Activated CD4-positive, alpha-beta T cell treated with anti-CD3 and anti-CD28 coated beads, Interleukin-2, amount 50 U/mL, for 1 hour (primary cell): ENCODE data around the gene DNAJC15.
"Not testable (repeated sequence)": the region's sequence is repeated elsewhere in the genome, so short reads cannot be mapped to it uniquely, and the experiment has no call there.

Source experiments
- DNase-seq: peaks from one replicate; pipeline ENCODE4 v3.0.0-alpha.2; 2020

Gene DNAJC15

GRCh38 chr13:43023289-43023963 lies at the start of gene DNAJC15:
DNAJC15 (plus strand) TSS chr13:43023586; CDS start chr13:43023627, 41 bp downstream.
- peak; percentile 49 for DNase-seq

GRCh38 chr13:42976066-42976465 lies 47.3 kb upstream of the DNAJC15 start:
- DNase-seq, result no peak

- DNase-seq, result no peak
Observed at GRCh38 chr13:42977219-42977659, 46.1 kb upstream of the DNAJC15 start.

- DNase-seq, result no peak
Observed at GRCh38 chr13:42981317-42981716, 42.1 kb upstream of the DNAJC15 start.

GRCh38 chr13:42981853-42982252 lies 41.5 kb upstream of the DNAJC15 start:
- DNase-seq, result no peak

- DNase-seq, result no peak
Observed at GRCh38 chr13:42984026-42984425, 39.4 kb upstream of the DNAJC15 start.

GRCh38 chr13:42984691-42985090 lies 38.7 kb upstream of the DNAJC15 start:
- no peak for DNase-seq

GRCh38 chr13:42985312-42986175 lies 37.8 kb upstream of the DNAJC15 start:
- no peak for DNase-seq

GRCh38 chr13:42986176-42986574 lies 37.2 kb upstream of the DNAJC15 start:
- no peak for DNase-seq

GRCh38 chr13:42990291-42991232 lies 32.8 kb upstream of the DNAJC15 start:
- DNase-seq, result no peak

- DNase-seq, result not testable (repeated sequence)
Observed at GRCh38 chr13:42991233-42991897, 32.0 kb upstream of the DNAJC15 start.

- peak; percentile 62 for DNase-seq
Observed at GRCh38 chr13:42991898-42992763, 31.3 kb upstream of the DNAJC15 start, which contains the start of gene EPSTI1. EPSTI1 (minus strand) TSS chr13:42992241; CDS start chr13:42992165, 76 bp downstream.

- no peak for DNase-seq
Observed at GRCh38 chr13:42992764-42993122, 30.6 kb upstream of the DNAJC15 start.

GRCh38 chr13:42994878-42995277 lies 28.5 kb upstream of the DNAJC15 start:
- DNase-seq, result no peak

- no peak for DNase-seq
Observed at GRCh38 chr13:42996584-42996983, 26.8 kb upstream of the DNAJC15 start.

GRCh38 chr13:42997381-42997780 lies 26.0 kb upstream of the DNAJC15 start:
- DNase-seq, result no peak

- no peak for DNase-seq
Observed at GRCh38 chr13:42999491-42999890, 23.9 kb upstream of the DNAJC15 start.

GRCh38 chr13:43000676-43001075 lies 22.7 kb upstream of the DNAJC15 start:
- no peak for DNase-seq

GRCh38 chr13:43002021-43002420 lies 21.4 kb upstream of the DNAJC15 start:
- no peak for DNase-seq

- no peak for DNase-seq
Observed at GRCh38 chr13:43003010-43003409, 20.4 kb upstream of the DNAJC15 start.

- no peak for DNase-seq
Observed at GRCh38 chr13:43003729-43004128, 19.7 kb upstream of the DNAJC15 start.
